HEK293 (cell line): ENCODE data around the gene SMO.

Experiments
- SP2 ChIP-seq: fragments of 450-650 bp; formaldehyde crosslinking; IDR thresholded peaks from 2 replicates; pipeline ENCODE4 v1.5.1; 2016; ENCODE audit warnings: missing biosample characterization, missing genetic modification characterization
- ZNF157 ChIP-seq: fragments of 450-650 bp; formaldehyde crosslinking; IDR thresholded peaks from 2 replicates; pipeline ENCODE4 v1.5.1; 2016; ENCODE audit warnings: missing biosample characterization, missing genetic modification characterization
- ZNF266 ChIP-seq: fragments of 450-650 bp; formaldehyde crosslinking; IDR thresholded peaks from 2 replicates; pipeline ENCODE4 v1.5.1; 2016; ENCODE audit warnings: missing biosample characterization, missing genetic modification characterization, low read depth
- ZNF561 ChIP-seq: fragments of 450-650 bp; IDR thresholded peaks from 2 replicates; pipeline ENCODE4 v1.5.1; 2018; ENCODE audit warnings: missing biosample characterization, missing genetic modification characterization, borderline replicate concordance
- ZNF707 ChIP-seq: fragments of 450-650 bp; formaldehyde crosslinking; IDR thresholded peaks from 2 replicates; pipeline ENCODE4 v1.5.1; 2016; ENCODE audit warnings: missing biosample characterization, missing genetic modification characterization
- TF ChIP-seq, protein P1 (sequence below): fragments of 450-650 bp; formaldehyde crosslinking; IDR thresholded peaks from 2 replicates; pipeline ENCODE4 v1.5.1; 2016; ENCODE audit warnings: missing biosample characterization, missing genetic modification characterization
- TF ChIP-seq, protein P2 (sequence below): fragments of 450-650 bp; formaldehyde crosslinking; IDR thresholded peaks from 2 replicates; pipeline ENCODE4 v1.5.1; 2016; ENCODE audit warnings: missing biosample characterization, missing genetic modification characterization

DNA sequence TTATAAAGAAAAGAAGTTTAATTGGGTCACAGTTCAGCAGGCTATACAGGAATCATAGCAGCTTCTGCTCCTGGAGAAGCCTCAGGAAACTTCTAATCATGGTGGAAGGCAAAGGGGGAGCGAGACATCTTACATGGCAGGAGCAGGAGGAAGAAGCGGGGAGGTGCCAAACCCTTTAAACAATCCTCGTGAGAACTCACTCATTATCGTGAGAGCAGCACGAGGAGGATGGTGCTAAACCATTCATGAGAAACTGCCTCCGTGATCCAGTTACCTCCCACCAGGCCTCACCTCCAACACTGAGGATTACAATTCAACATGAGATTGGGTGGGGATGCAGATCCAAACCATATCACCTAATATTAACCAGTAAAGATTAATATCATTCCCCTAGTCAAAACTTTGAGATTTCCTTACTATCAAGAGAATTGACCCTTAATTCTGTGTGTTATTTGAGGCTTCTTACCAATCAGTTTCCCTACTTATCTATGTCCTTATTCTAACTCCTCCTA is 1.6 kb upstream of the SMO start:
- TF ChIP-seq ZNF561 (tag by site-specific recombination), result no peak
- TF ChIP-seq ZNF266, result no peak
- no peak for TF ChIP-seq ZNF707 (tag by site-specific recombination)
- TF ChIP-seq ZNF157 (tag by site-specific recombination), result no peak
- TF ChIP-seq, protein P1, sequence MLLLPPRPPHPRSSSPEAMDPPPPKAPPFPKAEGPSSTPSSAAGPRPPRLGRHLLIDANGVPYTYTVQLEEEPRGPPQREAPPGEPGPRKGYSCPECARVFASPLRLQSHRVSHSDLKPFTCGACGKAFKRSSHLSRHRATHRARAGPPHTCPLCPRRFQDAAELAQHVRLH (tag by site-specific recombination), result no peak
- TF ChIP-seq, protein P2, sequence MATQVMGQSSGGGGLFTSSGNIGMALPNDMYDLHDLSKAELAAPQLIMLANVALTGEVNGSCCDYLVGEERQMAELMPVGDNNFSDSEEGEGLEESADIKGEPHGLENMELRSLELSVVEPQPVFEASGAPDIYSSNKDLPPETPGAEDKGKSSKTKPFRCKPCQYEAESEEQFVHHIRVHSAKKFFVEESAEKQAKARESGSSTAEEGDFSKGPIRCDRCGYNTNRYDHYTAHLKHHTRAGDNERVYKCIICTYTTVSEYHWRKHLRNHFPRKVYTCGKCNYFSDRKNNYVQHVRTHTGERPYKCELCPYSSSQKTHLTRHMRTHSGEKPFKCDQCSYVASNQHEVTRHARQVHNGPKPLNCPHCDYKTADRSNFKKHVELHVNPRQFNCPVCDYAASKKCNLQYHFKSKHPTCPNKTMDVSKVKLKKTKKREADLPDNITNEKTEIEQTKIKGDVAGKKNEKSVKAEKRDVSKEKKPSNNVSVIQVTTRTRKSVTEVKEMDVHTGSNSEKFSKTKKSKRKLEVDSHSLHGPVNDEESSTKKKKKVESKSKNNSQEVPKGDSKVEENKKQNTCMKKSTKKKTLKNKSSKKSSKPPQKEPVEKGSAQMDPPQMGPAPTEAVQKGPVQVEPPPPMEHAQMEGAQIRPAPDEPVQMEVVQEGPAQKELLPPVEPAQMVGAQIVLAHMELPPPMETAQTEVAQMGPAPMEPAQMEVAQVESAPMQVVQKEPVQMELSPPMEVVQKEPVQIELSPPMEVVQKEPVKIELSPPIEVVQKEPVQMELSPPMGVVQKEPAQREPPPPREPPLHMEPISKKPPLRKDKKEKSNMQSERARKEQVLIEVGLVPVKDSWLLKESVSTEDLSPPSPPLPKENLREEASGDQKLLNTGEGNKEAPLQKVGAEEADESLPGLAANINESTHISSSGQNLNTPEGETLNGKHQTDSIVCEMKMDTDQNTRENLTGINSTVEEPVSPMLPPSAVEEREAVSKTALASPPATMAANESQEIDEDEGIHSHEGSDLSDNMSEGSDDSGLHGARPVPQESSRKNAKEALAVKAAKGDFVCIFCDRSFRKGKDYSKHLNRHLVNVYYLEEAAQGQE (tag by site-specific recombination), result no peak
- TF ChIP-seq SP2 (tag by site-specific recombination), result no peak
